ENCODE measurements around the gene ENPP6.

The ENPP6 gene

GRCh38 chr4:184255871-184256642, 38.4 kb upstream of the ENPP6 start:
- Histone ChIP-seq H3K27ac (ENCODE audit: low read length) (no peak overlapping the region), H3K4me1 (ENCODE audit: low read length) (no peaks in the 10 kb centered on the region), H3K9me3 (replicated peaks; ENCODE audit: insufficient read depth, low read length) (no peaks in the 10 kb centered on the region), H3K9me2 (replicated peaks; ENCODE audit: insufficient read depth, low read length) (no peaks in the 10 kb centered on the region), H3F3A (ENCODE audit: insufficient read depth, low read length) (no peaks in the 10 kb centered on the region), H3K4me3 (ENCODE audit: low read length) (no peak overlapping the region), H3K79me2 (ENCODE audit: low read length) (no peaks in the 10 kb centered on the region), H3K4me2 (ENCODE audit: low read depth, low read length) (no peak overlapping the region), H2AFZ (ENCODE audit: low read length) (no peak overlapping the region), H3K27me3 (replicated peaks; ENCODE audit: insufficient read depth, low read length) (no peaks in the 10 kb centered on the region), H4K20me1 (ENCODE audit: insufficient read depth, low read length) (no peaks in the 10 kb centered on the region), H3K36me3 (replicated peaks; ENCODE audit: insufficient read depth, low read length) (no peaks in the 10 kb centered on the region), H3K9ac (ENCODE audit: low read length) (no peak overlapping the region)
- TF ChIP-seq EZH2phosphoT487 (IDR thresholded peaks at IDR 0.05; ENCODE audit: low read length) (no peak), CTCF (IDR thresholded peaks at IDR 0.05; ENCODE audit: low read length) (no peak), EZH2 (optimal IDR thresholded peaks at IDR 0.05; ENCODE audit: low read depth, low read length) (no peak)
- no peak for DNase-seq

GRCh38 chr4:184255361-184255760, 37.7 kb upstream of the ENPP6 start:
- H3K36me3 ChIP-seq (replicated peaks; ENCODE audit: insufficient read depth, low read length): no peaks in the 10 kb centered on the region
- no peak overlapping the region for H3K9ac ChIP-seq (ENCODE audit: low read length)
- no peak overlapping the region for H2AFZ ChIP-seq (ENCODE audit: low read length)
- H4K20me1 ChIP-seq (ENCODE audit: insufficient read depth, low read length): no peaks in the 10 kb centered on the region
- no peaks in the 10 kb centered on the region for H3K9me3 ChIP-seq (replicated peaks; ENCODE audit: insufficient read depth, low read length)
- TF ChIP-seq EZH2phosphoT487 (IDR thresholded peaks at IDR 0.05; ENCODE audit: low read length) (no peak), EZH2 (optimal IDR thresholded peaks at IDR 0.05; ENCODE audit: low read depth, low read length) (no peak), CTCF (IDR thresholded peaks at IDR 0.05; ENCODE audit: low read length) (no peak)
- no peaks in the 10 kb centered on the region for H3K27me3 ChIP-seq (replicated peaks; ENCODE audit: insufficient read depth, low read length)
- H3K27ac ChIP-seq (ENCODE audit: low read length): no peak overlapping the region
- H3K4me1 ChIP-seq (ENCODE audit: low read length): no peaks in the 10 kb centered on the region
- no peak overlapping the region for H3K4me2 ChIP-seq (ENCODE audit: low read depth, low read length)
- H3F3A ChIP-seq (ENCODE audit: insufficient read depth, low read length): no peaks in the 10 kb centered on the region
- no peaks in the 10 kb centered on the region for H3K79me2 ChIP-seq (ENCODE audit: low read length)
- no peaks in the 10 kb centered on the region for H3K9me2 ChIP-seq (replicated peaks; ENCODE audit: insufficient read depth, low read length)
- DNase-seq: no peak
- H3K4me3 ChIP-seq (ENCODE audit: low read length): no peak overlapping the region

- no peaks in the 10 kb centered on the region for H4K20me1 ChIP-seq (ENCODE audit: insufficient read depth, low read length)
- H3K4me2 ChIP-seq (ENCODE audit: low read depth, low read length): no peak overlapping the region
- no peak overlapping the region for H3K4me3 ChIP-seq (ENCODE audit: low read length)
- no peaks in the 10 kb centered on the region for H3K4me1 ChIP-seq (ENCODE audit: low read length)
- H2AFZ ChIP-seq (ENCODE audit: low read length): no peak overlapping the region
- DNase-seq: no peak
- H3K9me3 ChIP-seq (replicated peaks; ENCODE audit: insufficient read depth, low read length): no peaks in the 10 kb centered on the region
- no peak overlapping the region for H3K9ac ChIP-seq (ENCODE audit: low read length)
- H3K27ac ChIP-seq (ENCODE audit: low read length): no peak overlapping the region
- no peaks in the 10 kb centered on the region for H3K79me2 ChIP-seq (ENCODE audit: low read length)
- no peaks in the 10 kb centered on the region for H3K9me2 ChIP-seq (replicated peaks; ENCODE audit: insufficient read depth, low read length)
- H3F3A ChIP-seq (ENCODE audit: insufficient read depth, low read length): no peaks in the 10 kb centered on the region
- TF ChIP-seq EZH2 (optimal IDR thresholded peaks at IDR 0.05; ENCODE audit: low read depth, low read length) (no peak), CTCF (IDR thresholded peaks at IDR 0.05; ENCODE audit: low read length) (no peak), EZH2phosphoT487 (IDR thresholded peaks at IDR 0.05; ENCODE audit: low read length) (no peak)
- no peaks in the 10 kb centered on the region for H3K27me3 ChIP-seq (replicated peaks; ENCODE audit: insufficient read depth, low read length)
- H3K36me3 ChIP-seq (replicated peaks; ENCODE audit: insufficient read depth, low read length): no peaks in the 10 kb centered on the region
These were observed 35.4 kb upstream of the ENPP6 start for GRCh38 chr4:184253072-184253420.
